GDM1 (cell line): ENCODE data around the gene ITFG2.

Source experiments
- DNase-seq: peaks from one replicate; lab custom pipeline; 2025; lab: John Stamatoyannopoulos, UW

Gene ITFG2

DNA sequence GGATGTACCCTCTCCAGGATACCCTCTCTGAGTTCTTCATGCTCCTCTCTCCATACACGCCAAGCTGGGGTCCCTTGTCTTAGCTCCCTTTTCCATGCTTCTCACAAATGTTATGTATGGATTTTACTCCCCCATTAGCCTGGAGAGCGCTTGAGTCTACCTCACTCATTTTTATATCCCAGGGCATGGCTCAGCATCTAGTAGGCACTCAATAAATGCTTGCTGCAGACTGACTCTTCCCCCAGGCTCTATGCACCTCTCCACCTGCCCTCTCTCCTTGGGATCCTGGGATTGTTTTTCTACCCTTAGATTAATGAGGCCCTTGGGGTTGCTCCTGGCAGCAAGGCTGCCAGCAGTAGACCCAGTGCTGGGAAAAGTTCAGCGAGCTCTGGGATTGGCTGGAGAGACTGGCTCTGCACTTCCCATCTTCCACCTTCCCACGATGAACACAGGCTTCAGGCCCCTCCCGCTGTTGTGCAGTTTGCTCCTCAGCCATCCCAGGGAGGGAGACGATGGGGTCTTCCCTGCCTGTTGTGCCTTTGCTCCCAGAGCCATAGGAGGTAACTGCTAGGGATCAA is 20.2 kb downstream of the ITFG2 start:
- DNase-seq: no peak

DNA sequence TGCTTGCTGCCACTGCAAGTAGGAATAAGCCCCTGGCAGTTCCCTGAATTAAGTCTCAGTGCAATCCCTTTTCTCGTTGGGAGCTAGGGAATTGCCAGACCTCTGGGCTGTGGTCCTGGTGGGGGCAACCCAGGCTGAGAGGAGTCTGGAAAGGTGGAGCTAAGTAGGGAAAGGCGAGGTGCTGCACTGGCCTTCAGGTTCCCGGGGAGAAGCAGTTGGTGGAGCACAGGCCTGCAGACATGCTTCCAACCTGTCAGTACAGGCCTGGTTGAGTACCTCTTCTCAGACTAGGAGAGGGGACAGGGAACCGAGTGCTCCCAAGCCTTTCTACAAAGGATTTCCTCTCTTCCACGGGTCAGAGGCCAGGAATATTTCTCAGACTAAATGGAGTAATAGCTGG is 20.9 kb downstream of the ITFG2 start:
- no peak for DNase-seq

DNA sequence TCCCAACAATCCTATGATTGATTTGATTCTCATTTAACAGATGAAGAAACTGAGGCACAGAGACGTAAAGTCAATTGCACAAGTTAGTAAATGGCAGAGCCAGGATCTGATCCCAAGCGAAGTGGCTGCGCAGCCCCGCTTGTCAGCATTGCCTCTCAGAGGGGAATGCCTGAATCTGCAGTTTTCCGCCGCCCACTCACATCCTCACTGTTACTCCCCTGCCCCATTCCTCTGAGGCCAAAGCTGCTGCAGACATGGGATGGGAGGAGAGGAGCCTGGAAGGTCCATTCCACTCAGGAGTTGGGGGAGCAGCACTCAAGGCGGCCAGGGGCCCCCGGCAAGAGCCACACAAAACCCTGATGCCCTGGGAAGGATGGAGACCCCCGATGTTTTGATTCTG is 21.3 kb downstream of the ITFG2 start:
- DNase-seq: no peak

DNA sequence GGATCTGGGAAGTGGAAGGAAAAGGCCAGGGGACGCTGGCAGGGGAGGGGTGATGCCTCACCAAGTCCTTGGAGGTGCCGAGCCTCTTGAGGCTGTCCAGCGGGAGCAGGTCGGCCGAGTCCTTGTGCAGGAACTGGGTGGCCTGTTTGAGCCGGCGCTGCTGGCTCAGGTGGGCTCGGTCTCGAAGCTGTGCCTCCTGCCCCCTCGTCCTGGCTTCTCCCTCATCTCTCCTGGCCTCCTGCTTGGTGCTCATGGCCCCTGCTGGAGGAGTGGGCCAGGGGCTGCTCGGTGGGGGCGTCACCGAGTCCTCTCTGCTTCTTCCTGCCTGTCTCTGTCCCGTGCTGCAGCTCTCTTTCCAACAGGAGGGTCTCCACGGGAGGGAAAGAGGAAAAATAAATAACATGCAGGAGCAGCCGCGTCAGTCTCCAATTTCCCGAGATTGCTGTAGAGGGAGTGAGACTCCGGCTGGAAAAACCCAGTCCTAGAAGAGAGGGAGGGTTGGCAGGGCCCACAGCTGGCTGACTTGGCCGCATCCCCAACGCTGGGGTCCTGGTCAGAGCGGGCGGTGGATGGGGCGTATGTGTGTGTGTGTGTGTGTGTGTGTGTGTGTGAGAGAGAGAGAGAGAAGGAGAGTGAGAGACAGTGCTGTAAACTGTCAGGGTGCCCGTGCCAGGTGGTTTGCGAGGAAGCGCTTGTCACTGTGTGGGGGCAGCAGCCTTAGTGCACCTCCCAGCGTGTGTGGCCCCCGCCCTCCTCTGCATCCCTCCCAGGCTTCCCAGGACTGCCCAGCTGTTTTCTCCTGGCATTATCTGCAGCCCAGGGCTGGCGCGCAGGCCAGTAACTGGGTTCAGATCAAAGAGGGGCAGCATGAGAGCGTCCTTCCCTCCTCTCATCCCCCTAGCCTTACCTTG is 22.4 kb downstream of the ITFG2 start, which contains the start of gene NRIP2:
TSS of gene NRIP2 (minus strand) at position 455 of the 911 bp plus-strand sequence. CDS start at position 403, 52 bp downstream.
- DNase-seq: no peak

DNA sequence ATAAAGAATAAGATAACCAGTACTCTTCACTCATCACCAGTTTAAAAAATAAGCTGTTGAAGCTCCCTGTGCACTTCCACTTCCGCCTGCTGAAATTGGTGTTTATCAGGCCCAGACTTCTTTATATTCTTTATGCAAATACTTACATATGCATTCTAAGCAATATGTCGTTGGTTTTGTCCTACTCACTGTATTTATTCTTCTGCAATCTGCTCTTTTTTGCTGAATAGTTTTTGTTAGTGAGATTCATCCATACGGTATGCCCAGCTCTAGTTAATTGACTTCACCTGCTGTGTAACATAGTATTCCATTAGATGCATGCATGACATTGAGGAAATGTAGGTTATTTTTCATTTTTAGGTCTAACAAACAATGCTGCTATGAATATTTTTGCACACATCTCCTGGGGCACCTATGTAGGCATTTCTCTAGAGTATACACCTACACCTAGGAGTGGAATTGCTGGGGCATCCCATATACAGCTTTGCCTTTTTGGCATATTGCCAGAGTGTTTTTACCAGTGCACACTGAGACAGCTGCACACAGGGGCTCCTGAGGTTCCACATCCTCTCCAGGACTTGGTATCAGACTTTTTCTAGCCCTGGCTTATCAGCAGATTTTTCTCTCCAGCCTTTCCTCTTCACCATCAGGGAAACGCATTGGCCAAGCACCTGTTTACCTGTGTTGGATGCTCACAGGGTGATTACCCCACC is 23.4 kb downstream of the ITFG2 start:
- DNase-seq: no peak

DNA sequence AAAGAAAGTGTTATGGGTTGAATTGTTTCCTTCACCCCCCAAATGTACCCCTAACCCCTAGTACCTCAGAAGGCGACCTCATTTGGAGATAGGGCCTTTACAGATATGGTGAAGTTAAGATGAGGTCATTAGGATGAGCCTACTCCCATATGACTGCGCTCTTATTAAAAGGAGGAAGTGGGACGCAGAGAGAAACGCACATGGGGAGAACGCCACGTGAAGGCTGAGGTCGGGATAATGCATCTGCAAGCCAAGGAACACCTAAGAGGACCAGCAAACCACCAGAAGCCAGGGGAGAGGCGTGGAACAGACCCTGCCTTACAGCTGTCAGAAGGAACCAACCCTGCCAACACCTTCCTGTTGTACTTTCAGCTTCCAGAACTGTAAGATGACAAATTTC is 24.1 kb downstream of the ITFG2 start:
- DNase-seq: no peak

DNA sequence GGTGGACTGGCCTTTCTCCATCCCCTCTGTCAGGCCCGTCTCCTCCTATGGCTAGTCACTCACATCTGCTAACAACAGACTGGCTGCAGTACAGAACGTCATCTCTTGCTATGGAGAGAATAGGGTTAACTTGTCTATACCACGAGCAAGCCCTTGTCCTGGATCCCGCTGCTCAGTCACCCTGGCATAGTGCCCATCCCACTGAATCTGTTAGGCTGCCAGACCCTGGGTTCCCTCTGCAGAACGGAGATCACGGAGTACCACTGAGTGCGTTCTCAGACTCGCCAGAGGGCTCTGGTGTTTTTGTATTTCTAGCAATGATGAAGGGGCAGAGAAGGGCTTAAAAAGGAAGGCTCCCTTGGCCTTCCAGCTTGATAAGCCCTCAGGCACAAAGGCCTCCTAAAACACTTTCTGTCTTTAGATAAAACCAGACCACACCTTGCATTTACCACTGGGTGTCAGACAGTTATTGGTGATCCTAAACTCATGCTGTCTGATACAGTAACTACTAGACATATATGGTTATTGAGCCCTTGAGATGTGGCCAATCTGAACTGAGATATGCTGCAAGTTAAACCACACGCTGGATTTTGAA is 28.7 kb downstream of the ITFG2 start:
- DNase-seq: no peak

DNA sequence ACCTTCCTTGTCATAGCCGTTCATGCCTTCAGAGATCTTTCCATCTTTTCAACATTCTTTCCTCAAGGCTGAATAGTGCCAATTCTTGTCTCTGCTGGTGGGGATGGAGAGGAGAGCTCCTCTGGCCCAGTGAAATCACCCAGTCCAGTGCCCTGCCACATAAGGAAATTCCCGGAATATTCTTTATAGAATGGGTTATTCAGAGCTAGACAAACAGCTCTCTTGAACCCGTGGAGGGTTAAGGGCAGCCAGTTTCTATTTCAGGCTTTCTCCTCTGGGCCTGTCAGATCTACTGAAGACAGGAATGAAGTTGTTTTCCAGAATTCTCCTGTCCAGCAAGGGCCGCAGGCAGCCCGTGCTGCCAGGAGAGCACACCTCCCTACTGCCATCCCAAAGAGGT is 30.5 kb downstream of the ITFG2 start:
- no peak for DNase-seq

DNA sequence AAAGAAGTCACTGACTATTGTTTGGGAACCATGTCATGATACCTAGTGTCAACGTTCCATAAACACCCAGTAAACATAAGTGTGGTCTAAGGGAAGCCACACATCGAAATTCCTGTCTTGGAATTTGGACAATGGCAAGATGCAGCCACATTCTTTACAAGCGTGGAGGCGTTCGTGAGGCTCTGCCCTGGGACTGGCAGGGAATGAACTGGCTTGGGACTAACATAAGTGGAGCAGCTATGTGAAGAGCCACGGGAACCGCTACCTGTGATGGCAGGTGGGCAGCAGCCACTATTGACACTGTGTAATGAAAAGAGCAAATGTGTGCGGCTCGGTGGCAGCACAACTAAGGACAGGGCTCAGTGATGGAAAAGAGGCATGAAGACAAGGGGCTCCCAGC is 32.3 kb downstream of the ITFG2 start:
- no peak for DNase-seq

DNA sequence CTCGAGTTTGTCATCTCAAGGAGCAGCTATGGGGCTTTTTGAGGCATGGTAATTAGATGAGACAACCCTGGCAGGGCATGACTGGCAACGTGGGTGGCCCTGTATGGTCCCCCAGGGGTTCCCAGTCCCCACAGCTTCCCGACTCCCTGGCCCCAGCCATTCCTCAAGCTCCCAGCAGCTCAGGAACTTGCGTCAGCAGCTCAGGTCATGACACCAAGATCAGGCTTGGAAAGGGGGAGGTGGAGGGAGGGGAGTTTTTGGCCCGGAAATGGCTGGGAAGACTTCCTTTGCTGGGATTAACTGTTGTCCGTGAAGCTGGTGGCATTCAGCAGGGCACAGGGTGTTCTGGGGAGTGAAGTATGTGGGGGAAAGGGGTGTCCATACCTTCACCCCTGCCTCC is 32.8 kb downstream of the ITFG2 start:
- DNase-seq: no peak

DNA sequence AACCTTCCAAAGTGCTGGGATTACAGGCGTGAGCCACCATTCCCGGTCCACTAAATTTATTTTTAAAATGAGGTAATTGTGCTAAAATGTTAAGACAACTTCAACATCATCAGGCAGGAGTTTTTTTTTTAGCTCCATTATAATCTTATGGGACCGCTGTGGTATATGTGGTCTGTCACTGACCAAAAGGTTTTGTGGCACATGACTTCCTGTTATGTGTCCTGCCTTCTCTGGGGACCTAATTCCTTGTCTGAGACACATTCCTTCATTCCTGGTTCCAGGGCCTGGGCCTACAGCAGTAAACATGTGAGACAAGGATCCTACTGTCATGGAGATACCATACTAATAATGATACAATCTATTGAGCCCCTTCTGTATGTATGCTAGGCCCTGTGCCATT is 39.5 kb downstream of the ITFG2 start:
- no peak for DNase-seq

DNA sequence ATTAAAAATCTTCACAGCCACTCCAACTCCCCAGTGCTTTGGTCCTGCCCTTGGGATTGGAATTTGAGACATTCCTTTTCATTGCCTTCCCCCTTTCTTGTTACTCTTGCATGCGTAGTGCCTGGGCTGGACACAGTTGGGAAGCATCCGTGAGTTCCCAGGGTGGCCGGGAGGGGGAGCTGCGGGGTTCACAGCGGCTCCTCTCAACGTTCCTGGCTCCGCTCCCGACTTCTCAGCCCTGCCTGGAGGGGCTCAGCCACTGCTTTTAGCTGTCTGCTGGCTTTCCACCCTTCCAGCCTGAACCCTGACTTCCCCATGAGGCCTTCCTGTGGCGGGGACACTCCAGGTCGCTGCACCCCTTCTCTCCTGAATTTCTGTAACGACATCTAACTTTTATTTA is 41.2 kb downstream of the ITFG2 start:
- no peak for DNase-seq

DNA sequence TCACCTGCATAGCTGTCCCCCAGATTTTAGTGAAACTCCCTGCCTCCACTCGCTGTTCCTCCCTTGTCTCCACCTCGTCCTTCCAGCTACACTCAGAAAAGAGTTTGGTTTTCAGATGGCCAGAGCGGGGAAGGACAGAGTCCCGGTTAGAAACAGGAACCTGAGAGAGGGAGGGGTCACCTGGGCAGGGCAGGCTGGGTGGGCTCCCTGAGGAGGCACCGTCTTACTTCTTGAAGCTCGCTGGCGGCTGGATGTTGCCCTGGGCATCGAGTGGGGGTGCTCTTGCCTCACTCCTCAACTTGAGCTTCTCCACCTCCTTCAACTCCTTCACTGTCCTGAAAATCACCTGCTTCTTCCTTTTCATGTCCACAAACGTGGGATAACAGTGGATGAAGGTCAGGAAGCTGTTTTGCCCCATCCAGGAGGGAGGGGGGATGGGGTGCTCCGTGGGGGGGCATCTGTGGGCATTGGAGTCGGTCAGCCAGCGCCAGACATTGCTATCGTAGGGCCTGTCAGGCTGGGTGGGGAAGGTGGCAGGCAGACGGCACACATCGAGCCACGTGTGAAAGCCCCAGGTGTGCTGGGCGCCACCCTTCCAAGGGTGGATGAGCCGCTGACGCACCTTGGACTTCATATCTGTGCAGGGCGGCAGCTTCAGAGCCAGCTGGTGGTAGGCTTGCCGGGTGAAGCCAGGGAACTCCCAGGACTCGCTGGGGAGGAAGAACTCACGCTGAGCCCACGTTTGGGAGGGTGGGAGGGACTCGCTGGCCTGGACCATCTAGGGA is 42.4 kb downstream of the ITFG2 start:
- DNase-seq: no peak

DNA sequence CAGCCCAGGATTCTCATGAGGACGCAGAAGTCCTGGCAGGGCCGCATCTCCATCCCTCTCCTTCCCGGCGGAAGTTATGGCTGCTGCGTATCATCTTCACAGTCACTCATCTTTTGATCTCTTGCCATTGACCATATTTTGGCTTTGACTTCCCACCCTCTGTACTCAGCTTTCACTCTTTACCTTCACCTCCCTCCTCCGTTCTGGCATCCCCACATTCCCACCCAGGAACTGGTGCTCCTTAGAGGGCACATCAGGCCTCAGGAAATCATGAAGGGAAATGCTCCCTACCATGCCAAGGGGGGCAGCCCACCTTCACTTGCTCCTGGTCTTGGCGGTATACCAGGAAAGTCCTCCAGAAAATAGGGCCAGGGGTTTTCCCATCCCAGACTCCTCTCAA is 43.1 kb downstream of the ITFG2 start:
- no peak for DNase-seq

DNA sequence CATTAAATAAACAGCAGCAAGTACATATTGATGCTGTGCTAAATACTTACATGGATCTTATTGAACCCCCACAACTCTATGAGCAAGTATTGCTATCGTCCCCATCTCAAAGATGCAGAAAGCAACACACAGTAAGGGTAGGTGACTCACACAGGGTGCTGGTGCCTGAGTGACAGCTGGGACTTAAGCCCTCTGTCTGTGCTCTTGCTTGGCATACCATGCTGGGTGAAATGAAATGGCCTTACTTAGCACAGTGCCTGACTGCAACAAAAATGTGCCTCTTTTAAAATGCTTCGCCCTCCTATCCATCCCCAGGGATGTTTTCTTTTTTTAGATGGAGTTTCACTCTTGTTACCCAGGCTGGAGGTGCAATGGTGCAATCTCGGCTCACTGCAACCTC is 43.6 kb downstream of the ITFG2 start:
- DNase-seq: no peak

DNA sequence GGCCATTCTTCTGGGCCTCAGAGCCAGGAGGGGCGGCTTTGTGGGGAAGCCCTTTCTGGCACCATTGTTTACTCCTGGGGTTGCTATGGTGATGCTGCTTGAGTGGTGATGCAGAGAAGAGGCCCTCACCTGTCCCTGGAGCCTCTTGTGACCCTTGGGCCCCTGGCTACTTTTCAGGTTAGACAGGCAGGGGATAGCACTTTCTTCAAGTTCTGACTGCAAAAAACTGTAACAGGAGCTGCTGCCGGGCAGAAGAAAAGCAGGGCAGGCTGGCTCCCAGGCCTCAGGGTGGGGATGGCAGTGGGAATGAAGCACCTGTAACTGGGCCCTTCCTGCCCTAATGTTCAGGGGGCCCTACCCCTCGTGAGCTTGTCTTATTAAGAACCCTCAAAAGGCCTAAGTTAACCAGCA is 44.6 kb downstream of the ITFG2 start, which contains the start of gene TEX52:
TSS of gene TEX52 (minus strand) at position 19 of the 411 bp plus-strand sequence. CDS start at position 6, 13 bp downstream.
- no peak for DNase-seq

DNA sequence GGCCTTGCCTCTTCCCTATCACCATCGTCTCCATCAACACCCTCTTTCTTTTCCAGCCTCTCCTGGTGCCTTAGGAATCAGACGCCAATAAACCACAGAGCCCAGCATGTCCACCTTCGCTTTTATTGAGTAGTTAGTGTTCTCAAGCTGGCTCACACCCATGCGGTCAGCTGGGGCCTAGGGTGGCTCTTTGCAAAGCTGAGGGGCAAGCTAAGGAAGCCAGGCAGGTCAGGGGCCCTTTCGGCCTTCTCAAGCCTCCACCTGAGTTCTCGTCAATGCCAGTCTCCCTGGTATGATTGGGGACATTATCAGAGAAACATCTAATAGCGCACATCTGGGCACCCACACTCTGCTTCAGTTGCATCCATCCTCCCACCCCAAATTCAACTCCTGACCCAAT is 45.1 kb downstream of the ITFG2 start:
- DNase-seq: no peak

DNA sequence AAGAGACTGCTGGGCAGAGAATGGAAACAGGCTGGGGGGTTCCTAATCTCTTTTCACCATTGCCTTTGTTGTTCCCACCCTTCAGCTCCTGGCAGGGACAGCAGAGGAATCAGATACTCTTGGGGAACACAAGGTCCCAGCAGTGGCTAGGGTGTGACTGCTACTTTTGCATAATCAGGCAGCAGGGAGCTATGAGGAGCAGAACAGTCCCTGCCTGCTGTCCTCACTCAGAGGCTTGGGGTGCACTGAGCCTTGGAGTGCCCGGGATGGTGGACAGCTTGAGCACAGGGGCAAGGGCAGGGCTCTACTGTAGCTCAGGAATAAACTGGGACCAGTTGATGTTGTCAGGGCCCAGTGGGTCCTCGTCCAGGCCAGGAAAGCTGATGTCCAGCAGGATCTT is 45.9 kb downstream of the ITFG2 start:
- DNase-seq: no peak

DNA sequence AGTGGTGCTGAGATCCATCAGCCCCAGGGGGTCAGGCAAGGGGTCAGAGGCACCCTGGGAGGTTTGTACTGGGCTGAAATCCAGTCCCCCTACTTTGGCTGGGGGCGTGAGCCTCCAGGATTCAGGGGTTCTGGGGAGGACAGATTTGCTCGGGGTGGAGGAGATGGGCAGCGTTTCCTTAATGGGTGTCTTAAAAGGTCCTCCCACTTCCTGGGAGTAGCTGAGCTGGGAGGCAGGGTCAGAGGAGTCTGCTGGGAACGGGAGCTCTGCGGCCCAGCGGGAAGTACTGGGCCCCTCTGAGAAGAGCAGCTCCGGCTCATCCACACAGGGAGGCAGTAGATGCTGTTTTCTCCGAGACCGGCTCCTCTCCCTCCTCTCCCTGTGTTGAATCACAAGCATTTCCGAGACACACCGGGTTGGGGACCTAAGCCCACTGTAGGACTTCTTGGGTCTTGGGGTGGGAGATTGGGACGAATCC is 46.5 kb downstream of the ITFG2 start:
- DNase-seq: no peak

DNA sequence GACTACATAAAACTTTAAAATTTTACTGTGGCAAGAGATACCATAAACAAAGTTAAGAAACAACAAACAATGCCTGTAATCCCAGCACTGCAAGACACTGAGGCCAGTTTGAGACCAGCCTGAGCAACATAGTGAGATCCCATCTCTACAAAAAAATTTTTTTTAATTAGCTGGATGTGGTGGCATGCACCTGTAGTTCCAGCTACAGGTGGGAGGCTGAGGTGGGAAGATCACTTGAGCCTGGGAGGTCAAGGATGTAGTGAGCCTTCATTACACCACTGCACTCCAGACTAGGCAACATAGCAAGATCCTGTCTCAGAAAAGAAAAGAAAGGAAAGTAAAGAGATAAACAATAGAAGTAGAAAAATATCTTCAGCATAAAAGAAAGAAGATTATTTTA is 47.7 kb downstream of the ITFG2 start:
- no peak for DNase-seq

DNA sequence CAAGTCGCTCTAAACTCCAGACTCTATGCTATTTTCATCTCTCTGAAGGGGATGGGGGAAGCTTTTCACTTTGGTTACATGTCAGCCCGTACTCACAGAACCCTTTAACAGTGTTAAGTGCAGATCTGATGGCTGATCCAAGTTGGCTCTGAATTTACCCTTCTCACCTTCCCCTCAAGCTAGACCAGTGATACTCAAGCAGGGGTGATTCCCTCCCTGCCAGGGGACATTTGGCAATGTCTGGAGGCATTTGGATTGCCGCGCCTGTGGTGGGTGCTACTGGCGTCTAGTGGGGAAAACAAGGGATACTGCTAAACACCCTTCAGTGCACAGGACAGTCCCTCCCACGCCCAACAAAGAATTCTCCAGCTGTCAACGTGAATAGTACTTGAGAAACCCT is 50.4 kb downstream of the ITFG2 start:
- DNase-seq: no peak
